Choroid plexus epithelial cell (primary cell): ENCODE measurements around the gene UGT1A7.
"Not testable (repeated sequence)": the region's sequence is repeated elsewhere in the genome, so short reads cannot be mapped to it uniquely, and the experiment has no call there.

ENCODE experiments used
- DNase-seq: peaks from one replicate; pipeline ENCODE4 v3.0.0-alpha.2; 2010; ENCODE audit warnings: low read depth
- H3K4me3 ChIP-seq: 2 replicates; pipeline ENCODE4 v1.5.1; 2011; ENCODE audit warnings: low read depth, mild to moderate bottlenecking, control low read depth, low read length, moderate library complexity
- CTCF ChIP-seq: conservative IDR thresholded peaks from 2 replicates; pipeline ENCODE4 v1.5.1; 2011; ENCODE audit warnings: low read depth, mild to moderate bottlenecking, control low read depth, inconsistent platforms, low read length, moderate library complexity

Gene UGT1A7

GRCh38 chr2:233743464-233744259 is 62.0 kb downstream of the UGT1A7 start:
- H3K4me3 ChIP-seq = no peak overlapping the region
- DNase-seq = no peak
- no peak for TF ChIP-seq CTCF

- TF ChIP-seq CTCF = no peak
- H3K4me3 ChIP-seq = no peak overlapping the region
- no peak for DNase-seq
Measured at GRCh38 chr2:233745073-233745755, 63.5 kb downstream of the UGT1A7 start.

GRCh38 chr2:233745838-233746237 is 64.1 kb downstream of the UGT1A7 start:
- DNase-seq, H3K4me3 ChIP-seq: not testable (repeated sequence)

DNA sequence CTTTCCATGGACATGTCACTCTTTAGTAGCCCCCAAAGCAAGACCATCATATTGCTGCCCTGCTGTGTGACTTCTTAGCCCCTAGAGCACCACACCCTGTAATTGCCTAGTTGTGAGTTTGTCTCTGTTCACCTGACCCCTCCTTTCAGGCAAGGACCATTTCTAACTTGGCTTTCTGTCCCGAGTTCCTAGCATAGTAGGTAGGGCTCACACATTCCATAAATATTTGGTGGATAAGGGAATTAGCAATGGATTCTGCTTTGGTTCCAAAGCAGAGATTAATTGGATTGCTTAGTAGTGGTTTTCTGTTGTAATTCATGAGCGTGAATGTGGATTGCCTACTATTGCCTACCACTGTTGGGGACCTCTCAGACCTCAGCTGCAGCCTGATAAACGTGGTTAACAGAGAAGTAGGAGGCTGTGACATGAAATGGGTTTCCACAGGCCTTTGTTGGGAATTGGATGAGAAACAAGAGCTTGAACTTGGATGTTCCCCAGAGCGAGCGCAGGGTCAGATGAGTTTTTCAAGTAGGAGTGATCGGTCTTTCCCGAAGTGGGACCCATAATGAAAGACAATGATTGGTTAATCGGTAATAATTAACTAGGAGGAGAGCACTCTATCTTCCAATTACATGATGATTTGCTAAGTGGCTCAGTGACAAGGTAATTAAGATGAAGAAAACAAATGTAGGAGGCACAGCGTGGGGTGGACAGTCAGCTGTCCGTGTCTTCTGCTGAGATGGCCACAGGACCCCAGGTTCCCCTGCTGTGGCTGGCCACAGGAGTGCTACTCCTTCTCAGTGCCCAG is 65.0 kb downstream of the UGT1A7 start:
- no peak overlapping the region for H3K4me3 ChIP-seq
- no peak for DNase-seq
- TF ChIP-seq CTCF = no peak

- TF ChIP-seq CTCF = no peak
- no peak for DNase-seq
- no peak overlapping the region for H3K4me3 ChIP-seq
Measured at GRCh38 chr2:233747283-233747544, 65.5 kb downstream of the UGT1A7 start.

GRCh38 chr2:233750689-233751088 is 69.0 kb downstream of the UGT1A7 start:
- not testable (repeated sequence) for DNase-seq, H3K4me3 ChIP-seq

DNA sequence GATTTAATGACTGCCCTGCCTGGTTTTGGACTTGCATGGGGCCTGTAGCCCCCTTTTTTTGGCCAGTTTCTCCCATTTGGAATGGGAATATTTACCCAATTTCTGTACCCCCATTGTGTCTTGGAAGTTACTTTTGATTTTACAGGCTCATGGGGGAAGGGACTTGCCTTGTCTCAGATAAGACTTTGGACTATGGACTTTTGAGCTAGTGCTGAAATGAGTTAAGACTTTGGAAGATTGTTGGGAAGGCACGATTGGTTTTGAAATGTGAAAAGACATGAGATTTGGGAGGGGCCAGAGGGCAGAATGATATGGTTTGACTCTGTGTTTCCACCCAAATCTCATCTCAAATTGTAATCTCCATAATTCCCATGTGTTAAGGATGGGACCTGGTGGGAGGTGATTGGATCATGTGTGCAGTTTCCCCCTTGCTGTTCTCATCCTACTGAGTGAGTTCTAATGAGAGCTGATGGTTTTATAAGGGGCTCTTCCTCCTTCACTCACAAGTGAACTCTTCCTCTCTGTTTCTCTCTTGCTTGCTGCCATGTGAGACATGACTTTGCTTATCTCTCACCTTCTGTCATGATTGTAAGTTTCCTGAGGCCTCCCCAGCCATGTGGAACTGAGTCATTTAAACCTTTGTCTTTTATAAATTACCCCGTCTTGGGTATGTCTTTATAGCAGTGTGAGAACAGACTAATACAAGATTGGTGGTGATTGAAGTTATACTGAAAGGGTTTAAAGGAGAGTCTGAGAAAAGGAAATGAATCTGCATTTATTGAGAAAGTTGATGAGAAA is 69.7 kb downstream of the UGT1A7 start:
- DNase-seq, H3K4me3 ChIP-seq: not testable (repeated sequence)
